ENCODE results near the gene SLC39A3.
A peak's percentile ranks its signal among the peaks of the same experiment; 100 is the strongest.

SLC39A3 gene

DNA sequence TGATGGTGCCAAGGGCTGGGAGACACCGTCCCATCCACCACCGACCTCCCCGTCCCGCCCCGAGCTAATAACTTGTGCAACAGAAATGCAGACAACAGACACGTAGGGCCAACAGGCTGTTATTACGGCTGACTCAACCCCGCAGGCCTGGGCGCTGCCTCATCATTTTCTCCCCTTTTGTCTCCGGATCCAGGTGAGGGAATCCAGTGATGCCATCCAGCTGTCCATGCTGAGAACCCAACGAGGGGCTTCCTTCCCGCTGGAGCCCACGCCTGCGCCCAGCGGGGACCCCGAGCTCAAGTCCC is 12.2 kb downstream of the SLC39A3 start:
- no peak for TF ChIP-seq CTCF (IDR thresholded peaks at IDR 0.05; ENCODE audit: low read depth, low read length)
- H3K4me3 ChIP-seq (replicated peaks in 1 of 2; ENCODE audit: low read depth in 2 of 2, low read length in 2 of 2), result no peak overlapping the region
- peak in 1 of 2 donors; percentile 10 for DNase-seq (ENCODE audit: low read depth in 2 of 2)

- no peak for TF ChIP-seq CTCF (IDR thresholded peaks at IDR 0.05; ENCODE audit: low read depth, low read length)
- no peak for DNase-seq (ENCODE audit: low read depth in 2 of 2)
- H3K4me3 ChIP-seq (replicated peaks in 1 of 2; ENCODE audit: low read depth in 2 of 2, low read length in 2 of 2), result no peak overlapping the region
Measured at GRCh38 chr19:2726904-2727639, 12.7 kb downstream of the SLC39A3 start.

DNA sequence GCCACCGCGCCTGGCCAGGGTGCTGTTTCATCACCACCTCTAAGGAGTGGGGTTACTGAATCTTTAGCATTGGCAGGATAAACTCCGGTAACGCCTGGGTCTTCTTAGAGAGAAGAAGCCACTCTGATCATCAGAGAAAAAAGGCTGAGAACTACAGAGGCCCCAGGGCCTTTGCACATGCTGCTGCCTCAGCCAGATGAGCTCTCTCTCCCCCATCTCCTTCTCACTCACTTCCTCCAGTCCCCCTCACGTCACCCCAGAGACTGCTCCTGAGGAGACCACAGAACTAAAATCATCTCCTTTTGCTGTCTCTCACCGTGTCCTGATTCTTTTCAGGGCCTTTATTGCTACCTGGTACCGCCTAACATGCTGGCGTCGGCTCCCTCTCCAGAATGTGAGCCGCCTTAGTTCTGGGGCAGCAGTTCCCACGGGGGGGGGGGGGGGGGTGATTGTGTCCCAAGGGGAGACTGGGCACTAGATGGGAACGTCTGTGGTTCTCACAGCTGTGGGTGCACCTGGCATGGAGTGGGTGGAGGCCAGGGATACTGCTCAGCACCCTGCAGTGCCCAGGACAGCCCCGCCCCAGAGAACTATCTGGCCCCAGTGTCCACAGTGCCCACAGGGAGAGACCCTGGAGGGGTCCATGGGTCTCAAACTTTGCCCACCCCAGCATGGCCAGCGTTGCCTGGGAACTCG is 13.5 kb downstream of the SLC39A3 start:
- no peak for DNase-seq (ENCODE audit: low read depth in 2 of 2)
- TF ChIP-seq CTCF (IDR thresholded peaks at IDR 0.05; ENCODE audit: low read depth, low read length), result no peak
- H3K4me3 ChIP-seq (replicated peaks in 1 of 2; ENCODE audit: low read depth in 2 of 2, low read length in 2 of 2), result no peak overlapping the region

DNA sequence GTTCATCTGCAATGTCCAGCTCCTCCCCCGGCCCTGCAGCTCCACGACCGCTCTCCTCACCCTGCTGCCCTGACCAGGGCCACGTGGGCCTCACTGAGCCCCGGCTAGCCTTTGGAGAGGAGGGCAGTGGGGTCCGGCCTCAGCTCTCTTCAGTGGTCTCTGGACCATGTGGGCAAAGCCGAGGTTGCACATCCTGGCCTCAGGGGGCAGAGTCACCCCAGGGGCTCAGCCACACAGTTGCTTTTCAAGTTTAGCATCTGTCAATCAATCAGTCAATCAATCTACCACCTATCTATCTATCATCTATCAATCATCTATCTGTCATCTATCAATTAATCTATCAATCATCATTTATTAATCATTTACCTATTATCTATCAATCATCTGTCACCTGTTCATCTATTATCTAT is 15.7 kb downstream of the SLC39A3 start:
- H3K4me3 ChIP-seq (replicated peaks in 1 of 2; ENCODE audit: low read depth in 2 of 2, low read length in 2 of 2), result no peak overlapping the region
- no peak for DNase-seq (ENCODE audit: low read depth in 2 of 2)
- no peak for TF ChIP-seq CTCF (IDR thresholded peaks at IDR 0.05; ENCODE audit: low read depth, low read length)

GRCh38 chr19:2723747-2724146 is 16.1 kb downstream of the SLC39A3 start:
- no peak for DNase-seq (ENCODE audit: low read depth in 2 of 2)
- no peak for TF ChIP-seq CTCF (IDR thresholded peaks at IDR 0.05; ENCODE audit: low read depth, low read length)
- no peak overlapping the region for H3K4me3 ChIP-seq (replicated peaks in 1 of 2; ENCODE audit: low read depth in 2 of 2, low read length in 2 of 2)

- no peak for DNase-seq (ENCODE audit: low read depth in 2 of 2)
- no peak overlapping the region for H3K4me3 ChIP-seq (replicated peaks in 1 of 2; ENCODE audit: low read depth in 2 of 2, low read length in 2 of 2)
- no peak for TF ChIP-seq CTCF (IDR thresholded peaks at IDR 0.05; ENCODE audit: low read depth, low read length)
Measured at GRCh38 chr19:2723345-2723715, 16.5 kb downstream of the SLC39A3 start.
